NCI-H510A treated with DMSO at 0.1 percent for 48 hours (cell line): ENCODE results near the gene ARHGAP25.

ENCODE experiments used
- DNase-seq: peaks from one replicate; lab custom pipeline; 2025; lab: John Stamatoyannopoulos, UW

ARHGAP25 gene

DNA sequence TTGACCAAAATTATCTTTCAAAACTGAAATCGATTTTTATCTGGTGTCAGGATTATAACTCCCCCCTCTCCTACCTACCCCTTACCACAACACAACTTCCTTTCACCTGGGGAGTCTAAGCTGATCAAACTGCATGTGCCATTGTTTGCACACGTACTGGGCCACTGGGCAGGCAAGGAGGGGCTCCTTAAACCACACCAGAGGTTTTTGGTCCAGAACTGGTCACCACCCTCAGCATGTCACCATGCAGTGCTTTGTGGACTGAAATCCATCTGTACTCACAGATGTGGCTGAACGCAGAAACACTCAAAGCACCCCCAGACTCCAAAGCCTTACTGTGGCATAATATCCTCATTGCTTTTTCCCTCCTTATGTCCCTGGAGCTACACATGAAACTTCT, 13.9 kb upstream of the ARHGAP25 start:
- no peak for DNase-seq

DNA sequence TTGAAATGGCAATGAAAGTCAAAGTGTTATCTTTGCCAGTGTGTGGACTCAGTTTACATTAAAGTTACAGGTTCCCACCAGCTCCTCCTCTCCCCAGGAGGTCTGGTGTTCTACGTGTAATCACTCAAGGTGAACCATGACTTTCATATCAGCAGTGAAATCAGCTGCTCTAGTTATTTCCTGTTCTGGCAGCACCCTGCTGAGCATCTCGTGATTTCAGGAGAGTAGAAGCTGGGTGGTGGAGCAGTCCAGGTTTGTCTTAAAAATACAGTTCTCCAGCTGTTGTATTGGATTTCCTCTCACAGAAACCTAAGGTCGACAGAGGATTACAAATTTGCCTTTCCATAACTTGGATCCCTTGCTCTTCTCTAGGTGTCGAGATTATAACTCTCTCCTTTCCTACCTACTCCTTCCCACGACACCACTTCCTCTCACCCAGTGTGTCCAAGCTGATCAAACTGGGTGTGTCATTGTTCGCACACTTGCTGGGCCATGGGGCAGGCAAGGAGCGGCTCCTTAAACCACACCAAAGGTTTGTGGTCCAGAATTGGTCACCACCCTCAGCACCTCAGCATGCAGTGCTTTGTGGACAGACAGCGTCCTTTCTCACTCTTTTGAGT, 13.0 kb upstream of the ARHGAP25 start:
- peak; percentile 18 for DNase-seq

DNA sequence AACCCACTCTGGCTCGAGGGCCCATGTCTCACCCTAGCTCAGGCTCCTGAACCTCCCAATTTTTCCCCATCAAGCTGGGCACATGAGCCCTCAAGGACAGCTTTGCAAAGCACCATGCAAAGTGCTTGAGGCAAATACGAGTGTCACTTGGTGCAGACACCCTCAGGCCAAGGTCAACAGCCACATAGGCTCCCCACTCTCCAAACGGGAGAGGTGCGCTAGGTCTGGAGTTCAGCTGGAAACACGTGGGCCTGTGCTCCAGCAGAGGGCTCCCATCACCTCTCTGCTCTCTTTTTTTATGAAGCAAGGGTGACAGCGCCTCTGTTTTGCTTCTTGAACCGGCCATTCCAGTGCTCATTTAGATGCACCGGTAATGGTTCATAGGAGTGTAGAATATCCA, 11.9 kb upstream of the ARHGAP25 start:
- DNase-seq: no peak

DNA sequence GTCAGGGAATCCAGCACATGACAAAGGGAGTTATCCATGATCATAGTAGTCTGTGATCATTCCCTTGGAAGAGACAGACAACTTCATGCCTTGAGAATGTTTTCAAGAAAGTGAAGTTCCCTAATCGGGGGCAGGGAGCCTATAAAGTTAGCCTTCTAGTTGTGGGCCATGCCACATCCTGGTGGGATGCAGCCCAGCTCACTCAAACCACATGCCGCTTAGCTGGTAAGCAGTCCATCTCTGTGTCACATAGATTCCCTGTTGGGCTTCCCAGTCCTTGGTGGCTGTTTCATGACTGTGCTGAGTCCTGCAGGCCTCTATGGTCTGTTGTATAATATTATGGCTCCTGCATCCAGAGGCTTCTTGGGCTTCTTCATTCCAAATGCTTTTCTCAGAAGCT, 11.4 kb upstream of the ARHGAP25 start:
- no peak for DNase-seq

DNA sequence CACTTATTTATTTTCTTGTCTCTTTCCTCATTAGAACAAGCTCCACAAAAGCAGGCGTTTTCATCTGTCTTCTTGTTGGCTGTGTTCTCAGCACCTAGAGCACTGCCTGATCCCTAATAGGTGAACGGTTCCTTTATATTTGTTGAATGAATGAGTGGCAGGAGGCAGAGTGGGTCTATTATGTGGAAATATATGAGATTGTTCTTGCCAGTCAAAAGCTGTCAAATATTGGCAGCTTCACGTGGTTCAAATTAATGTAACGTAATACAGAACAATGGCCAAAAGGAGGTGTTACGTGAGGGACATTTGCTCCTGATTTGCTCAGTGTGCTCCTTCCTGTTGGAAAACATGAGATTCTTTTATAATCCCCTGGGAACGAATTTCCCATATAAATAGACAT, 8.5 kb upstream of the ARHGAP25 start:
- DNase-seq: no peak

DNA sequence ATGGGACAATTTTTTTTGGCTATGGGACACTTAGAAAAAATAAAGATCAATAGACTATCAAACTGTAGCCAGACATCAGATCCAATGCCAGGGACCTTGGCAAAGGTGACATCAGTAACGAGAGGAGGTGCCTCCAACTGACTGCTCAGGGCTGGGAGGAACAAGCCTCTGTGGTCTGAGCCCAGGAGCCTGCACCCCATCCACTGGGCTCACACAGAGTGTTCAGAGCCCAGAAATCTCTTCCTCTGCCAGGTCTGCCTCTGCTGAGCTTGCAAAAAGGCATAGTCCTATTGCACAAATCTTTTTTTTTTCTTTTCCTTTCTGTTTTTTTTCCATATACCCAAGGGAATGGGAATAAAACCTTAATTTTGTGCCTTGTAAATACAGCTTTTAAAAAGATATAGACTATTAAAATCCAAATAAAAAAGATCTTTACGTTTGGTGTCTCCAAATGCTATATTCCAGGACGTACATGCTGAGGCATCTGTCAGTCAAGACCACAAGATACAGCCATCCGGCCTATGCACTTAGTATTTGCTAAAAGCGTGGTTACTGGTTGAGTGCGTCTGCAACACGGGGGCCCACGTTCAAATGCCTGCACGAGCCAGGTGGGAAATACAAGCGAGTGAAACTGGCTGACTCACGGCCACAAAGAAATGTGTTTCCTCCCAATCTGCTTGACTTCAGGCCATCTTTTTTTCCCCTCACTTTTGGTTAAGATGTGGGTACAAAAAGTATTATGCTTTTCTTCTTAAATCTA, 7.8 kb upstream of the ARHGAP25 start:
- no peak for DNase-seq

DNA sequence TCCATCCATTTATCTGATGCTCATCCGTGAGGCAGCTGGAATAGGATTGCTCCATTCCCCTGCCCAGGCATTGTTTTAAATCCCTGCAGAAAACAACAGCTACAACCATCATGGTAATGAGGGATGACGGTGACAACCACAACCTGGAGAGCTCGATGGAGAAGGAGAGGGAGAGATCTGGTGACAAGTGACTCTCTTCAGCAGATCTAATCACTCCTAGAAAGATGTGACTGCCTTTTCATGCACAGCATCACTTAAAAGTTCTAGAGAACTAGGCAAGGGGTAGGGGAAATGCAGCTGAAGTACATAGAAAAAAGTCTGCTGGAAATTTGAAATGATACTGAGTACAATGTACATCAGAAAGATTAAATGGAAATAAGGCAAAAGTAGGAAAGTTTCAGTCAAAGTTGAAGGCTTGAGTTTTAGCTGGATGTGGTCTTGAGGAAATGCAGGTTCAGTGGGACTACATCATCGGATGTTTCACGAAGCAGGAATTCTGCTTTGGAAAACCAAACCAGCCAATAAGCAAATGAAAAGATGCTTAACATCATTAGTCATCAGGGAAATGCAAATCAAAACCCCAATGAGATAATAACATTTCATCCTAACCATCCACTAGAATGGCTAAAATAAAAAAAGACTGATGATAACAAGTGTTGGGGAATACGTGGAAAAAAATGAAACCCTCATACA, 6.8 kb upstream of the ARHGAP25 start:
- no peak for DNase-seq

DNA sequence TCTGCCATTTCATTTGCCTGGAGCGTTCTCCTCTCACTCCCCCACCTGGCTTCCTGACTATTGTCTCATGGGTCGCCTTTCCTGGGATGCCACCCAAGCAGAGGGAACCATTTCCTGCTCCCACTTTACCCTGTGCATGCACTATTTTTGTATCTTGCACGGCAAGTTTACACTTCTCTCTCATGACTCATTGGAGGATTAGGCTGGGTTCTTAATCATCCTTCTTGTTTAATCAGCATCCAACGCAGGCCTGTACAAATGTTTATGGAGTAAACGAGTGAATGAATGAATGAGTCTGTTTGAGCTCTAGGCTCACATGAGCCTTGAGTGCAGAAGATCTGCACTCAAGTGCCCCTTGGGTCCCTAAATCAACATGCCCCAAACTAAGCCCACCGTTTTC, 3.8 kb upstream of the ARHGAP25 start:
- no peak for DNase-seq

DNA sequence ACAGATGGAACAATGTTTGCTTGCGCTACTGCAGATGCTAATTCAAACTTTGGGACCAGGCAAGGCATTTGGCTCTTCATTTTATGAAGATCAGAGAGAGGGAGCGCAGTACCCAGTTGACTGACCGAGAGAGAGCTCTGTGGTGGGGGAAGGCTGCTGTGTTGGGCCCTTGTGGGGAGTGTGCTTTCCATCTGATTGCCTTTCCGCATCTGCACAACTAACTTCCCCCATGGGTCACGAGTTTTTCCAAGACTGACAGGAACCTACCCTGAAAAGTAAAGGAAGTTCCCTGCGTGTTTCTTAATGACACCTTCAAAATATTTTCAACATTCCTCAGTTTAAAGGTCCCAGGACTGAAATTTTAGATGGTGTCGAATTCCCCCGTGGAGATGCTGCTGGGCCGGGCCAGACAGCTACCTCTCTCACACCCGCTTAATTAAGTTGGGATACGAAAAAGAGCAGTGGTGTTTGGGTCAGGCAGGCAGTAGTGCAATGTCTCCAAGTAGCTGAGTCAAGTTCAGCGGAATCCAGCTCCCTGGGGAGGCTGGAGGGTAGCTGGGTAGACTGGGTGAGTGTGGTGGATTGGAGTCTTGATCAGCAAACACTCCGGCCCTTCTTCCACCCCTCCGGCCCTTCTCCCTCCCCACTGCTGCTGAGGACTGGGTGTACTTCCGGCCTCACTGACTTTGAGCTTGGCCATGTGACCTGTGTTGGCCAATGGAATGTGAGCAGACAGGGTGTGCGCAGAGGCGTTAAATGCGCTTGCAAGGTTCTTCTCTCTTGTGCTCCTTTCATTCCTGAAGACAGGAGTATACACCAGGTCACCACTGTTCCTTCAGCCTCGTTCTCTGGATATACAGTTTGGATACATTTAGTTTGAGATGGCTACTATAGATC, 2.3 kb upstream of the ARHGAP25 start:
- DNase-seq: no peak

DNA sequence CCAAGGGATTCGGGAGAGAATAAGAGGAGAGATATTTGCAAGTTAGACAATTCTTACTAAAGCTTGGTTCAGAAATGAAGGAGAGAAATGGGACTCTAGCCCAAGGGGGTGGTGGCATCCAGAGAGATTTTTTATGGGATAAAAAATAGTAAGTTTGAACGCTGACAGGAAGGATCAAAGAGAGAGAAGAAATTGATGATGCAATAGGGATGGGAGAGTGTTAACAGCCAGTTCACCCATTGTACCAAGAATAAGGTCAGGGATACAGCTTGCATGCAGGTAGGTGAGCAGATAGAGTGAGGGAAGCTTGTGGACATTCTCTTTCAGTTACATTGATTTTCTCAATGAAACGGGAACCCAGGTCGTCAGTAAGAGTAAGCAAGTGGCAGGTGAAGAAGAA, 1.2 kb upstream of the ARHGAP25 start:
- DNase-seq: no peak

DNA sequence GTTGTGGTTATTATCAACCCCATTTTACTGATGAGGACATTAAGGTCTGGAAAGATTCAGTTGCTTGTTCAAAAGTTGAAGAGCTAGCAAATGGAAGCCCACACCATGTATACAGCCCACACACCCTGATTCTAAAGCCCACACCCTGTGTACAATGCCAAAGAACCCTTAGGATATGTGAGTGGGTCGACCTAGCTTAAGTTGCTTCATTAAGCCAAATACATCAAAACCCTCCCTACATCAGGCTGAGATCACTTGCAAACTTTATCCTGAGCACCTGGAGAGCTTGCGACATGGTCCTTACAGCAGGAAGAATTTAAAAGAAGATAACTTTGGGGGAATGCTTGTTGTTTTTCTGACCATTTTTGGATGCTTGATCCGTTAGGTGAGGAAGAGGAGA, 435 bp upstream of the ARHGAP25 start:
- no peak for DNase-seq

DNA sequence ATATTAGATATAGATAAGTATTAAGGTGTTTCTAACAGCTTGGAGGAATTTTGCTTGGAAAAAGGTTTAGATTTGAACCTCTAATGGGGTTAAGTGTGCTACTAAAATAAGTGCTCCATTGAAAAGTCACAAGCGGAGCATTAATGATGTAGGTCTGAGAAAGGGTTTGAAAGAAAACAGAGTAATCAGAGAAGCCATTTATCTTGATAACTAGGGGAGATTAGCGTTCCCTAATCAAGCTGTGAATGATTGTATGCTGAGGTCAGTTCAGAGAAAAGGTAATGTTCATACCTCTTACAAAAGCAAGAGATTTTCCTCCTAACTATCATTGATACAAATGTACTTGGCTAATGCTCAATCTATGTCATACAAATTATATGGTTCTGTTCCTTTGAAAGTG, 1.5 kb downstream of the ARHGAP25 start:
- no peak for DNase-seq

DNA sequence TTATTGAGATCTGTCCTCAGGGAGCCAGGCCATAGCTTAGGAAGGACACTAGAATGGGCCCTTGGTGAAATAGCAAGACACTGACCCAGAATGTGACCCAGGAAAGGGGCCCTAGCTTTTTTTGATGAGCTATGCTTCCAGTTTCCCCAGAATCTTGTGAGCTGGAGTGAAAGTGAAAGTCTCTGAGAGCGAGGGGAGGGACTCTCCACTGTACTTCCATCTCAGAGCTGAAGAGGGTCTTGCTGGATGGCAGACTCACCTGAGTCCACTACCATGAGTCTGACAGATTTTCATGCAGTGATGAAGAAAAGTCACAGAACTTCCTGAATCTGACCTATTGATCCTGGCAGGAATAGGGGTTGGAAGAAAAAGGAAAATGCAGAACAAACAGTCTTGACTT, 3.1 kb downstream of the ARHGAP25 start:
- DNase-seq: no peak

DNA sequence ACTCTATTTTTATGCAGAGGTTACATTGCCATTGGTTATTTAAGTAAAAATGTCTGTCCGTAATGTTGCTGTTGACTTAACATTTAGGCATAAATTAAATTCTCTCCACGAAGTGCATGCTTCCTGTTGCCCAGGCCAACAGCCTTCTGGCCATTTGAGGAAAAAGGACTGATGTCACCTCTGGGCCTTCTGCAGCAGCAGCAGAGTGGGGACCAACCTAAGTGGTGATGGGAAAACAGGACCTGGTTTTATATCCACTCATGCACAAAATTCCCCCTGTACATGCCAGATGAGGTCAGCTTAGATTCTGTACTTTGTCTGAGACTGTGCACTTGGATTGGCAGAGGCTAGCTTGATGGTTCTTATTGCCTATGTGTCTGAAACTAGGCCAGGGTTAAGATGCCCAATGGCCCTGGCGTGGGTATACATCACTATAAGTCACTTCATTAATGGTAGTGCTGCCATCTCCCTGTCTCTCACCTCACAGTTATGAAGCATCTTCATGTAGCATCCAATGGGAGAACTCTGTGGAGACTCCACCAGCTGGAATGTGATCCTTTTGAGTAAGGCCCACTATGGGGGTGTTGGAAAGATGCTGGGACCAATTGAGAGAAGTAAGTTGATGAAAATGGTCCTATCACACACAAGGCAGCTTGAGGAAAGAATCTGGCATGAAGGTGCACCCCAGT, 4.4 kb downstream of the ARHGAP25 start:
- DNase-seq: no peak

DNA sequence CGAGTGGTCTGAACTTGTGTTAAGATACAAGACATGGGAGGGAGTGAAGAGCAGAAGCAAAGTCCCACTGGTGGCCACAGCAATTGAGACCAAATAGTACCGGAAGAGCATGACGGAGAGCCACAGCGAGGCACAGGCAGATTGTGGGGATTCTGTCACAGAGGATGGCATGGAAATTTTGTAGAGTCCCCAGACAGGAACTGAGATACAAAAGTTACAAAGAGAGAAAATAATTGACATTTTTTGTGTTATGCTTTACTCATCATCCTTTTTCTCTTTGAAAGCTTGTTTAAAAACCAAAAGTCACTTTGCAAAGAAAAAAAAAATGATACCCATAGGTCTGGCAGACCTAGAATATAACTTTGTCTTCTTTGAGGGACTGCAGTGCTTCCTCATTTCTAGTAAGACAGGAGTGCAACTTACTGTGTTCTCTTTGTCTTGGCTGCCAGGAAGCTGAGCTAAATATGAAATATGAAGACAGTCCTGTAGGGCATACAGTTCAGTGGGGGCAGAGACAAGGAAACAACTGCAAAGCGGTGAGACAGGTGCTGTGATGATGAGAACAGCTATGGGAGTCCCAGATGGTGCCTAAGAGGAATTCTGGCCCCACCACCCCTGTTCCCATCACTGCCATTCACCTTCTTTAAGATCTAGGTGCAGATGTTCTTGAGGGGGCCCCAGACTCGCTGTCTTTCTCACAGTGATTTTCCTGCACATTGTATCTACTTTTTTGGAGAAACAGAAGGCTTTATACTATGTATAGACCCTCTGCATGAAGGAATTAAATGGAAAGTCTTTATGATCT, 5.2 kb downstream of the ARHGAP25 start:
- DNase-seq: no peak

DNA sequence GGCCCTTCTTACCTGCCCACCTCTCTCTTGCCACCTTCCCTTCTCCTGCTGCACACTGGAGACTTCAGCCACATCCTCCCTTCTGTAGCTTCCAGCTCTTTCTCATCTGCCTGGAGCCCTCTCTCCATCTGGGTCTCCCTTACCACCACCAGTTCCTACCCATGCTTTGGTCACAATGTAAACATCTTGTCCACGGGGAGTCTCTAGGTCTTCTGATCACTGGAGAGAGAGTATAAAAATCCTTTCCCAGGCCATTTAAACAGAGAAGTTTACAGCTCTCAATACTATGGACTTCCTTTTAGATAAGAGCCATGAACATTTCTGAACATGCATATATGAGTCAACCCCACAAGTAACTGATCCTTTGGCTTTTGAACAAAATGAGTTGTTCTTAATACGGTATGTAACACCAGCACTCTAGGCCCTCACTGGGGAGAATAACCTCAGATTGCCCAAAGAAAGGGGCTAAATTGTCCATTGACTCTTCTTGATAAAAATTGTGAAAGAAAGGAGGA, 5.8 kb downstream of the ARHGAP25 start:
- no peak for DNase-seq

DNA sequence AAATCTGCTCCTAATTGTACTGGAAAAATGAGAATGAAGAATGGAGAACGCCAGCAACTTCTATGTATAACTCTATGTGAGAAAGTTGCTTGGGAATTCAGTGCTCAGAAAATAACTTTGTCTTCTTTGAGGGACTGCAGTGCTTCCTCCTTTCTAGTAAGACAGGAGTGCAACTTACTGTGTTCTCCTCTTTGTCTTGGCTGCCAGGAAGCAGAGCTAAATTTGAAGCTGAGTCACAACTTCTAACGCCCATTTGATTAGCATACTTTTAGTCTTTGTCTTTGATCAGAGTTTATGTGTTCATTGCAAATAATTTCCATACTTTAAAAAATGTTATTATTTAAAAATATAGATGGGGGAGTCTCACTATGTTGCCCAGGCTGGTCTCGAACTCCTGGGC, 6.6 kb downstream of the ARHGAP25 start:
- no peak for DNase-seq

DNA sequence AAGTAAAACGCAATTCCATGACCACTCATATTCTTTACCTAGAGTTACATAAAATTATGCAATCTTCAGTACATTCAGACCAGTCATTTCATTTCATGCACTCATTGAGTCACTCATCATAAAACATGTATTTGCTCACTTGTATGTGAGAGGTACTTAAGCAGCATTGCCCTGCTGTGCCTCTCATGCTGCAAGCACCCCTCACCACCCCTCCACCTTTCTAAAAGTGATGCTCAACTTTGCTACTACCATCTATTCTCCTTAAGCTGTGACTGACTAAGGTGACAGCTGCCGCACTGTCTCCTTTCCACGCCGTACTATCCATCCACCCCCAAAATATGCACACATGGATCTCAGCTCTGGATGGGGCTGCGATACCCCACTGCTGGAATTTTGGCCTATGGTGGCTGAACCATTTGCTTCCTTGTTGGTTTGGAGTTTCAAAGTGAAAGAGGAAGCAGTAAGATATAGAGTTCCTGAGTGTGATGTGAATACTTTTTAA, 7.2 kb downstream of the ARHGAP25 start:
- DNase-seq: peak; percentile 31

DNA sequence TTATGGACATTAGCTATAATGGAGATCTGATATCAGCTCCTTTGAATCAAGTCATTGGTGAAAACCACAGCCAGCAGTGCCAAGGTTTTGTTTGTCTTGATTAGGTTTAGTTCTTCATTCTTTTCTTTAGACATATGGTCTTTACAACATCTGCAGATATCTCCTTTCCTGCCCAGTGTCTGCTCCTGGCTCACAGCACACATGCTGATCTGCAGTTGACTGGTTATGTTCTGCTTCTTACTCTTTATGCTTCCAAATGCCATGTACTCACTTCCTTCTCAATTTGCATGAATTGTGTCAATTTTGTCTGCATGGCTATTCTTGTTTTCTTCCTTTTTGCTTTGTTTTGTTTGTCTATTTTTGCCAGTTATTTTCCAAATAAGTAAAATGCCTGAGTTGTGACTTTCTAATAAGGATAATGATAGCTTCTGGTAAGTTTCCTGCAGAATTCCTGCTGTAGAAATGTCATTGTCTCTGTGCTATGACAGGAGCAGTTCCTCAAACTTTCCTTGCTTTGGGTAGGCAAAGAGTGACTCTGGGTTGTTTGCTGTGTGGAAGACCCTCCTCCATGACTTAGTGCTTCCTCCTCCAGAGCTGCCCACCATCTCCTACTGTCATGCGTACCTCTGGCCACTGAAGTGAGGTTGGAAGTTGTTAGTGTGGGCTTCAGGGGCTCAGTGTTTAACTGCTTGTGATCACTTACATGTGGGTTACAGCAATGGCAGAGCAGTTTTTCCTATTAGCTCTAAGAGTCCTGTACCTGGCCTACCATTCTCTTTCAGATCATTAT, 8.2 kb downstream of the ARHGAP25 start:
- no peak for DNase-seq

DNA sequence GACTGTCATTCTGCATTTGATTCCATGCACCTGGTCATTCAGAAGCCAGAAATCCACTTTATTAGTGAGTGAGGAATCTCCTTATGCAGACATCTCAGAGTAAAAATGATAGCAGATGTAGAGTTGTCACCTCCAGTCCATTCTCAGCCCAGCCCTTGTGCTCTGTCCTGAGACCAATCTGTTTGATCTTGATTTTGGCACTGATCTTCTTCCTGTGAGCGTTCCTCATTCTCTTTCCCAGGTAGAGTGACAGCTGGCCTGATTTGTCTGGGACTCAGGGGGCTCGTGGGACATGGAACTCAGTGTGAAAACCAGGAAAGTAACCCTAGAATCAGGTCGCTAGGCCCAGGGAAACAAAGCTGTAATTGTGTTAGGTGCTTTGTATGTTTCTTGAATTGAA, 8.9 kb downstream of the ARHGAP25 start:
- no peak for DNase-seq
